ENCODE data around the gene IL17RD.

DNA sequence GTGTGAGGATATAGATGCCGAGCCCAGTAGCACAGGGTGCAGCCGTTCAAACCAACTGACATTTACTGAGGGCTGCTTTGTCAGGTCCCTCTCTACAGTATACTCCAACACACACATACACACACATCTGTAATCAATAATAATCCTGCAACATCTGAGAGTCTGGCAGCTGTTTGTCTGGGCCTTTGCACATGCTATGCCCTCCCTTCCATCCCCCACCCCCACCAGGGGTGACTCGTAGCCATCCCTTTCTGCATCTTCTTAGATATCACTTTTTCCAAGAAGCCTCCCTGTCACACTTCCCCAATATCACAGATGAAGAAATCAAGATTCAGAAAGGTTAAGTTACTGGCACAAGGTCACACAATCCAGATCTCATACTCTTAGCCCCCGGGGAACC lies 91.0 kb downstream of the IL17RD start:
- TF ChIP-seq, protein P1, sequence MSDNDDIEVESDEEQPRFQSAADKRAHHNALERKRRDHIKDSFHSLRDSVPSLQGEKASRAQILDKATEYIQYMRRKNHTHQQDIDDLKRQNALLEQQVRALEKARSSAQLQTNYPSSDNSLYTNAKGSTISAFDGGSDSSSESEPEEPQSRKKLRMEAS (IDR thresholded peaks at IDR 0.05): no peak
- TF ChIP-seq, protein P2, sequence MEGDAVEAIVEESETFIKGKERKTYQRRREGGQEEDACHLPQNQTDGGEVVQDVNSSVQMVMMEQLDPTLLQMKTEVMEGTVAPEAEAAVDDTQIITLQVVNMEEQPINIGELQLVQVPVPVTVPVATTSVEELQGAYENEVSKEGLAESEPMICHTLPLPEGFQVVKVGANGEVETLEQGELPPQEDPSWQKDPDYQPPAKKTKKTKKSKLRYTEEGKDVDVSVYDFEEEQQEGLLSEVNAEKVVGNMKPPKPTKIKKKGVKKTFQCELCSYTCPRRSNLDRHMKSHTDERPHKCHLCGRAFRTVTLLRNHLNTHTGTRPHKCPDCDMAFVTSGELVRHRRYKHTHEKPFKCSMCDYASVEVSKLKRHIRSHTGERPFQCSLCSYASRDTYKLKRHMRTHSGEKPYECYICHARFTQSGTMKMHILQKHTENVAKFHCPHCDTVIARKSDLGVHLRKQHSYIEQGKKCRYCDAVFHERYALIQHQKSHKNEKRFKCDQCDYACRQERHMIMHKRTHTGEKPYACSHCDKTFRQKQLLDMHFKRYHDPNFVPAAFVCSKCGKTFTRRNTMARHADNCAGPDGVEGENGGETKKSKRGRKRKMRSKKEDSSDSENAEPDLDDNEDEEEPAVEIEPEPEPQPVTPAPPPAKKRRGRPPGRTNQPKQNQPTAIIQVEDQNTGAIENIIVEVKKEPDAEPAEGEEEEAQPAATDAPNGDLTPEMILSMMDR (IDR thresholded peaks at IDR 0.05): no peak
- TF ChIP-seq POLR2A (IDR thresholded peaks at IDR 0.05; ENCODE audit: low read length) (no peak), RNF2 (IDR thresholded peaks at IDR 0.05; ENCODE audit: borderline replicate concordance, low read depth) (no peak), JUN (IDR thresholded peaks at IDR 0.05) (no peak), HDAC2 (IDR thresholded peaks at IDR 0.05) (no peak), RARB (CRISPR knock-in tag; IDR thresholded peaks at IDR 0.05) (no peak), NFE2L2 (conservative IDR thresholded peaks at IDR 0.05; ENCODE audit: low read length) (no peak), EP300 (IDR thresholded peaks at IDR 0.05) (no peak), CEBPB (IDR thresholded peaks at IDR 0.05) (no peak)
- TF ChIP-seq, protein P3, sequence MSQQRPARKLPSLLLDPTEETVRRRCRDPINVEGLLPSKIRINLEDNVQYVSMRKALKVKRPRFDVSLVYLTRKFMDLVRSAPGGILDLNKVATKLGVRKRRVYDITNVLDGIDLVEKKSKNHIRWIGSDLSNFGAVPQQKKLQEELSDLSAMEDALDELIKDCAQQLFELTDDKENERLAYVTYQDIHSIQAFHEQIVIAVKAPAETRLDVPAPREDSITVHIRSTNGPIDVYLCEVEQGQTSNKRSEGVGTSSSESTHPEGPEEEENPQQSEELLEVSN (IDR thresholded peaks at IDR 0.05; ENCODE audit: borderline replicate concordance, low read depth): no peak
- TF ChIP-seq, protein P4, sequence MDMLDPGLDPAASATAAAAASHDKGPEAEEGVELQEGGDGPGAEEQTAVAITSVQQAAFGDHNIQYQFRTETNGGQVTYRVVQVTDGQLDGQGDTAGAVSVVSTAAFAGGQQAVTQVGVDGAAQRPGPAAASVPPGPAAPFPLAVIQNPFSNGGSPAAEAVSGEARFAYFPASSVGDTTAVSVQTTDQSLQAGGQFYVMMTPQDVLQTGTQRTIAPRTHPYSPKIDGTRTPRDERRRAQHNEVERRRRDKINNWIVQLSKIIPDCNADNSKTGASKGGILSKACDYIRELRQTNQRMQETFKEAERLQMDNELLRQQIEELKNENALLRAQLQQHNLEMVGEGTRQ (IDR thresholded peaks at IDR 0.05): no peak
- TF ChIP-seq, protein P5, sequence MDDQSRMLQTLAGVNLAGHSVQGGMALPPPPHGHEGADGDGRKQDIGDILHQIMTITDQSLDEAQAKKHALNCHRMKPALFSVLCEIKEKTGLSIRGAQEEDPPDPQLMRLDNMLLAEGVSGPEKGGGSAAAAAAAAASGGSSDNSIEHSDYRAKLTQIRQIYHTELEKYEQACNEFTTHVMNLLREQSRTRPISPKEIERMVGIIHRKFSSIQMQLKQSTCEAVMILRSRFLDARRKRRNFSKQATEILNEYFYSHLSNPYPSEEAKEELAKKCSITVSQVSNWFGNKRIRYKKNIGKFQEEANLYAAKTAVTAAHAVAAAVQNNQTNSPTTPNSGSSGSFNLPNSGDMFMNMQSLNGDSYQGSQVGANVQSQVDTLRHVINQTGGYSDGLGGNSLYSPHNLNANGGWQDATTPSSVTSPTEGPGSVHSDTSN (IDR thresholded peaks at IDR 0.05): no peak
